HepG2 (cell line): Measurements from ENCODE around the gene RSPH4A. TPM values are rescaled to one million over a fixed set of nuclear protein-coding genes. Genes with fewer than 3 reads are reported as not detected.

Experiments used
- ATF1 ChIP-seq: IDR thresholded peaks from 2 replicates; pipeline ENCODE4 v1.6.1; 2016; ENCODE audit warnings: mild to moderate bottlenecking, control low read depth
- BRCA1 ChIP-seq: sonication (generic); formaldehyde crosslinking; IDR thresholded peaks from 2 replicates; pipeline ENCODE4 v1.4.0; 2020; ENCODE audit warnings: missing genetic modification reagents
- GTF2F1 ChIP-seq: fragments of 150-350 bp; IDR thresholded peaks from 2 replicates; pipeline ENCODE4 v1.6.1; 2014; ENCODE audit warnings: low read length
- MAFG ChIP-seq: sonication (generic); formaldehyde crosslinking; IDR thresholded peaks from 2 replicates; pipeline ENCODE4 v1.5.1; 2020; ENCODE audit warnings: mild to moderate bottlenecking, missing genetic modification reagents
- PLRG1 ChIP-seq: fragments of 450-650 bp; conservative IDR thresholded peaks from 2 replicates; pipeline ENCODE4 v1.6.1; 2016
- RBM39 ChIP-seq: fragments of 200-400 bp; formaldehyde crosslinking; IDR thresholded peaks from one replicate; pipeline ENCODE4 v1.6.1; 2018; ENCODE audit warnings: antibody characterized with exemption, mild to moderate bottlenecking, low read depth, low read length; ENCODE audit not compliant: poor library complexity, severe bottlenecking
- RERE ChIP-seq: IDR thresholded peaks from 2 replicates; pipeline ENCODE4 v1.6.1; 2016; ENCODE audit warnings: low read depth, missing genetic modification reagents, missing compliant biosample characterization
- SAP130 ChIP-seq: IDR thresholded peaks from 2 replicates; pipeline ENCODE4 v1.6.1; 2016; ENCODE audit warnings: low read depth
- SKI ChIP-seq: fragments of 450-650 bp; IDR thresholded peaks from one replicate; pipeline ENCODE4 v1.6.1; 2018; ENCODE audit warnings: mild to moderate bottlenecking; ENCODE audit not compliant: partially characterized antibody
- SMARCE1 ChIP-seq: fragments of 450-650 bp; IDR thresholded peaks from 2 replicates; pipeline ENCODE4 v1.6.1; 2017; ENCODE audit warnings: borderline replicate concordance
- SNAPC2 ChIP-seq: sonication (generic); formaldehyde crosslinking; IDR thresholded peaks from 2 replicates; pipeline ENCODE4 v1.8.1; 2022; ENCODE audit warnings: mild to moderate bottlenecking, missing genetic modification reagents
- TBX3 ChIP-seq: fragments of 450-650 bp; IDR thresholded peaks from 2 replicates; pipeline ENCODE4 v1.6.1; 2017; ENCODE audit warnings: antibody characterized with exemption, mild to moderate bottlenecking, inconsistent platforms, borderline replicate concordance
- TOE1 ChIP-seq: sonication (generic); formaldehyde crosslinking; IDR thresholded peaks from 2 replicates; pipeline ENCODE4 v1.4.0; 2020; ENCODE audit warnings: mild to moderate bottlenecking, missing genetic modification reagents
- ZNF282 ChIP-seq: fragments of 450-650 bp; IDR thresholded peaks from 2 replicates; pipeline ENCODE4 v1.6.1; 2018; ENCODE audit not compliant: partially characterized antibody
- ZNF317 ChIP-seq: sonication (generic); formaldehyde crosslinking; IDR thresholded peaks from 2 replicates; pipeline ENCODE4 v1.5.0; 2020; ENCODE audit warnings: mild to moderate bottlenecking, missing genetic modification reagents
- ZNF326 ChIP-seq: sonication (generic); formaldehyde crosslinking; IDR thresholded peaks from 2 replicates; pipeline ENCODE4 v1.4.0; 2020; ENCODE audit warnings: missing genetic modification reagents, borderline replicate concordance
- ZNF615 ChIP-seq: sonication (generic); formaldehyde crosslinking; IDR thresholded peaks from 2 replicates; pipeline ENCODE4 v1.5.0; 2020; ENCODE audit warnings: mild to moderate bottlenecking, missing genetic modification reagents, borderline replicate concordance
- polyA plus RNA-seq, 8 experiments: library from polyadenylated mRNA; depleted of rRNA in 3 of 8; stranded (reverse) in 7 of 8; unstranded in 1 of 8; fragments of >200 nt; fragmentation: Illumina TruSeq in 4 of 8; extraction: Trizol in 4 of 8; gene quantifications; 2 replicates each; pipeline versions ENCODE4 v1.2.1 to v1.2.3, GENCODE V29; 2011 to 2016; ENCODE audit warnings: low read depth in 4 of 8, missing spikeins in 1 of 8, mixed read lengths in 1 of 8; ENCODE audit not compliant: insufficient read depth in 1 of 8
- total RNA-seq, 5 experiments: library from RNA; depleted of rRNA; stranded (reverse); fragments of >200 nt; fragmentation: Illumina TruSeq; extraction: Trizol; gene quantifications; 2 replicates each; pipeline ENCODE4 v1.2.3, GENCODE V29; 2016; ENCODE audit warnings: low read depth in 1 of 5
- TF ChIP-seq, protein P1 (sequence below): sonication (generic); formaldehyde crosslinking; conservative IDR thresholded peaks from 2 replicates; pipeline ENCODE4 v1.8.1; 2023; ENCODE audit warnings: missing genetic modification reagents
- TF ChIP-seq, protein P2 (sequence below): sonication (generic); formaldehyde crosslinking; IDR thresholded peaks from 2 replicates; pipeline ENCODE4 v1.8.0; 2022; ENCODE audit warnings: missing genetic modification reagents, mild to moderate bottlenecking, borderline replicate concordance
- TF ChIP-seq, protein P3 (sequence below): fragments of 450-650 bp; IDR thresholded peaks from 2 replicates; pipeline ENCODE4 v1.6.1; 2017; ENCODE audit warnings: mild to moderate bottlenecking

RSPH4A gene
- total and polyA plus RNA-seq, 2 of the 13 experiments (the other 11 are each of a cell fraction or from before 2014, with no cell fraction given): 0.24 to 0.40 TPM

DNA sequence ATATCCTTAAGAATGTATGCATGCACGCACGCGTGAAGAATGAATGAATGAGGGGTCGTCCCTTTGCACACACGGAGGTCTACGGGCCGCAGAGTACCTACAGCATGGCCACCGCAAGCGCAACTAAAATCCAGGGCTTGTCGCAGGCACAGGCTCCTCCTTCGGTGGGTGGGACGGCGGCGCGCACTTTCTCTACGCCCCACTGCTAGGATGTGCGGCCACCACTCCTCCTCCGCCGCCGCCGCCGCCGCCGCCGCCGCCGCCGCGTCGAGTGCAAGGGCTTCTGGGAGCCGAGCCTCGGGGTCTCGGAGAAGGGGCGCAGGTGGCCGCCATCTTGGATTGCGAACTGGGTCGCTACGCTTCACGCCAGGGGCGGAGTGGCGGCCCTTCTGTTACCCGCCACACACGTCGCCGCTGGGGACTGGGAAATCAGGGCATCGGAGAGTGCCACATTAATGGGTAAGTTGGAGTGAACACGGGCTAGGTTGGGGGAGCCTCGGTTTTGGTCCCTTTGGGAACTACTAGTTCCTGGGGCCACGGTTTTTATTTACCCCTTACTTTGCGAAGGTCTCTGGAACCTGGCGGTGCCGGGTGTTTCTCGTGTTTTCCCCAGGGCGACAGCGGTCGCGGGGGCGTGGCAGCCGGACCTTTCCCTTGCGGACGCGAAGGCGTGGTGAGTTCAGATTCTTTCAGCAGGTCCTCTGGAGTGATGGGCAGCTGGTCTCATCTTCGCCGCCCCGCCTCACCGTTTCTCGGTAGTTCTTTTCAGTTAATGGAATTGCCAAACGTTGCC, 64.8 kb downstream of the RSPH4A start, which contains the start of gene KPNA5 (continued):
- TF ChIP-seq RERE (CRISPR knock-in tag) (peak; percentile 35; the same call in 1 of the 2 replicates), SKI (peak; percentile 83), GTF2F1 (no peak), TBX3 (no peak; the same call in 1 of the 2 replicates), ZNF326 (CRISPR knock-in tag) (no peak), ZNF317 (CRISPR knock-in tag) (peak; percentile 58; the same call in 1 of the 2 replicates), TOE1 (CRISPR knock-in tag) (no peak), SAP130 (peak; percentile 86), BRCA1 (peak; percentile 78; the same call in 1 of the 2 replicates), MAFG (no peak), SMARCE1 (no peak), ATF1 (CRISPR knock-in tag) (no peak), PLRG1 (no peak), RBM39 (peak; percentile 66), SNAPC2 (CRISPR knock-in tag) (no peak; the same call in 1 of the 2 replicates), ZNF615 (CRISPR knock-in tag) (0 out of 2 replicates have a peak, but pooled peaks have one; percentile 81), ZNF282 (no peak)
- TF ChIP-seq, protein P1, sequence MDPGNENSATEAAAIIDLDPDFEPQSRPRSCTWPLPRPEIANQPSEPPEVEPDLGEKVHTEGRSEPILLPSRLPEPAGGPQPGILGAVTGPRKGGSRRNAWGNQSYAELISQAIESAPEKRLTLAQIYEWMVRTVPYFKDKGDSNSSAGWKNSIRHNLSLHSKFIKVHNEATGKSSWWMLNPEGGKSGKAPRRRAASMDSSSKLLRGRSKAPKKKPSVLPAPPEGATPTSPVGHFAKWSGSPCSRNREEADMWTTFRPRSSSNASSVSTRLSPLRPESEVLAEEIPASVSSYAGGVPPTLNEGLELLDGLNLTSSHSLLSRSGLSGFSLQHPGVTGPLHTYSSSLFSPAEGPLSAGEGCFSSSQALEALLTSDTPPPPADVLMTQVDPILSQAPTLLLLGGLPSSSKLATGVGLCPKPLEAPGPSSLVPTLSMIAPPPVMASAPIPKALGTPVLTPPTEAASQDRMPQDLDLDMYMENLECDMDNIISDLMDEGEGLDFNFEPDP: no peak
- TF ChIP-seq, protein P2, sequence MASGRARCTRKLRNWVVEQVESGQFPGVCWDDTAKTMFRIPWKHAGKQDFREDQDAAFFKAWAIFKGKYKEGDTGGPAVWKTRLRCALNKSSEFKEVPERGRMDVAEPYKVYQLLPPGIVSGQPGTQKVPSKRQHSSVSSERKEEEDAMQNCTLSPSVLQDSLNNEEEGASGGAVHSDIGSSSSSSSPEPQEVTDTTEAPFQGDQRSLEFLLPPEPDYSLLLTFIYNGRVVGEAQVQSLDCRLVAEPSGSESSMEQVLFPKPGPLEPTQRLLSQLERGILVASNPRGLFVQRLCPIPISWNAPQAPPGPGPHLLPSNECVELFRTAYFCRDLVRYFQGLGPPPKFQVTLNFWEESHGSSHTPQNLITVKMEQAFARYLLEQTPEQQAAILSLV (CRISPR knock-in tag): peak; percentile 83
- TF ChIP-seq, protein P3, sequence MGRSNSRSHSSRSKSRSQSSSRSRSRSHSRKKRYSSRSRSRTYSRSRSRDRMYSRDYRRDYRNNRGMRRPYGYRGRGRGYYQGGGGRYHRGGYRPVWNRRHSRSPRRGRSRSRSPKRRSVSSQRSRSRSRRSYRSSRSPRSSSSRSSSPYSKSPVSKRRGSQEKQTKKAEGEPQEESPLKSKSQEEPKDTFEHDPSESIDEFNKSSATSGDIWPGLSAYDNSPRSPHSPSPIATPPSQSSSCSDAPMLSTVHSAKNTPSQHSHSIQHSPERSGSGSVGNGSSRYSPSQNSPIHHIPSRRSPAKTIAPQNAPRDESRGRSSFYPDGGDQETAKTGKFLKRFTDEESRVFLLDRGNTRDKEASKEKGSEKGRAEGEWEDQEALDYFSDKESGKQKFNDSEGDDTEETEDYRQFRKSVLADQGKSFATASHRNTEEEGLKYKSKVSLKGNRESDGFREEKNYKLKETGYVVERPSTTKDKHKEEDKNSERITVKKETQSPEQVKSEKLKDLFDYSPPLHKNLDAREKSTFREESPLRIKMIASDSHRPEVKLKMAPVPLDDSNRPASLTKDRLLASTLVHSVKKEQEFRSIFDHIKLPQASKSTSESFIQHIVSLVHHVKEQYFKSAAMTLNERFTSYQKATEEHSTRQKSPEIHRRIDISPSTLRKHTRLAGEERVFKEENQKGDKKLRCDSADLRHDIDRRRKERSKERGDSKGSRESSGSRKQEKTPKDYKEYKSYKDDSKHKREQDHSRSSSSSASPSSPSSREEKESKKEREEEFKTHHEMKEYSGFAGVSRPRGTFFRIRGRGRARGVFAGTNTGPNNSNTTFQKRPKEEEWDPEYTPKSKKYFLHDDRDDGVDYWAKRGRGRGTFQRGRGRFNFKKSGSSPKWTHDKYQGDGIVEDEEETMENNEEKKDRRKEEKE: no peak
